Stomach (tissue), 9 donors: Measurements from ENCODE around the gene THY1. TPM values are rescaled to one million over a fixed set of nuclear protein-coding genes. Genes with fewer than 3 reads are reported as not detected.

Experiments
- DNase-seq, 2 donors: peaks; one replicate each; pipeline versions ENCODE4 v3.0.0 to v3.0.0-alpha.2; 2013 to 2019
- H3K27ac ChIP-seq, 5 donors: fragments of 200-600 bp in 4 of 5; sonication (generic) in 4 of 5; one replicate each; pipeline ENCODE4 v1.5.1; 2013 to 2019; ENCODE audit warnings: mild to moderate bottlenecking in 1 of 5, moderate library complexity in 1 of 5
- H3K27me3 ChIP-seq, 3 donors: fragments of 200-600 bp; sonication (generic); one replicate each; pipeline ENCODE4 v1.5.1; 2017 to 2019; ENCODE audit warnings: mixed run types in 1 of 3
- H3K36me3 ChIP-seq, 4 donors: fragments of 200-600 bp; sonication (generic); 1 replicate in 3 of 4; 2 replicates in 1 of 4; pipeline ENCODE4 v1.5.1; 2016 to 2019
- H3K4me1 ChIP-seq, 4 donors: fragments of 200-600 bp; sonication (generic); one replicate each; pipeline ENCODE4 v1.5.1; 2016 to 2019
- H3K4me3 ChIP-seq, 4 donors: fragments of 200-600 bp; sonication (generic) in 3 of 4; one replicate each; pipeline ENCODE4 v1.5.1; 2016 to 2019; ENCODE audit warnings: mild to moderate bottlenecking in 1 of 4
- H3K9me3 ChIP-seq, 4 donors: fragments of 200-600 bp; sonication (generic); one replicate each; pipeline ENCODE4 v1.5.1; 2016 to 2019
- CTCF ChIP-seq, 7 experiments: fragments of 450-650 bp in 4 of 7; fragments of 200-600 bp in 3 of 7; sonication (generic) in 3 of 7; IDR thresholded peaks; one replicate each; pipeline ENCODE4 v1.5.1; 2016 to 2019; ENCODE audit warnings: antibody characterized with exemption in 7 of 7, control low read depth in 2 of 7, mild to moderate bottlenecking in 1 of 7
- EP300 ChIP-seq: sonication (generic); formaldehyde crosslinking; IDR thresholded peaks from one replicate; pipeline ENCODE4 v1.6.1; 2017; ENCODE audit warnings: antibody characterized with exemption
- POLR2A ChIP-seq, 4 donors: fragments of 450-650 bp; IDR thresholded peaks; one replicate each; pipeline ENCODE4 v1.6.1; 2016; ENCODE audit warnings: antibody characterized with exemption in 4 of 4, control low read depth in 2 of 4, mild to moderate bottlenecking in 1 of 4, moderate library complexity in 1 of 4
- POLR2AphosphoS5 ChIP-seq, 3 donors: sonication (generic); formaldehyde crosslinking; IDR thresholded peaks; one replicate each; pipeline ENCODE4 v1.6.1; 2016; ENCODE audit warnings: antibody characterized with exemption in 3 of 3
- WGBS, 5 donors: extraction: QIAGEN DNeasy Blood & Tissue Kit in 3 of 5; methylation state at CpG; one replicate each; pipeline versions ENCODE4 v1.1.5 to v1.1.7; 2013 to 2018; 5-methylcytosine and 5-hydroxymethylcytosine counted together
- intact Hi-C: fragments of 100-400 bp; cut with DNase I; formaldehyde crosslinking; loops from one replicate; pipeline ENCODE4 v1.15.1; 2023; ENCODE audit warnings: low total_unique reads
- polyA plus RNA-seq, 3 donors: library from polyadenylated mRNA; stranded (reverse); fragments of 200-250 nt; gene quantifications; one replicate each; pipeline ENCODE4 v1.2.3, GENCODE V29; 2013
- total RNA-seq, 5 donors: library from RNA; depleted of rRNA; stranded (reverse); fragments of >200 nt; gene quantifications; one replicate each; pipeline versions ENCODE4 v1.1.0 to v1.2.3, GENCODE V29; 2014 to 2016
- donor health status: healthy with polysubstance abuse.
- donor health status: Bipolar disorder and iron deficiency.
- donor health status: healthy.

Gene THY1
- total and polyA plus RNA-seq, 8 donors, result 1.2 to 13.7 (median 7.9) TPM

- Histone ChIP-seq H3K4me3 (no peak overlapping the region), H3K27ac (no peak overlapping the region), H3K9me3 (no peaks in the 10 kb centered on the region), H3K36me3 (peaks cover 0 to 2% (median 0%) of the 10 kb centered on the region in 4 donors), H3K27me3 (peaks cover 0 to 17% (median 6%) of the 10 kb centered on the region in 3 donors), H3K4me1 (peaks cover 0 to 8% (median 0%) of the 10 kb centered on the region in 4 donors)
- DNase-seq, result no peak
- intact Hi-C loops, result no loop called here
- no peak for TF ChIP-seq EP300
- no peak for TF ChIP-seq POLR2AphosphoS5 (IDR thresholded peaks at IDR 0.05)
- TF ChIP-seq CTCF (IDR thresholded peaks at IDR 0.05), result no peak
Observed at GRCh38 chr11:119414734-119415133, 8.2 kb downstream of the THY1 start.

- peaks cover 0 to 8% (median 0%) of the 10 kb centered on the region in 4 donors for H3K4me1 ChIP-seq
- TF ChIP-seq CTCF (IDR thresholded peaks at IDR 0.05), result no peak
- no peak for TF ChIP-seq EP300
- no peak for TF ChIP-seq POLR2AphosphoS5 (IDR thresholded peaks at IDR 0.05)
- TF ChIP-seq POLR2A (IDR thresholded peaks at IDR 0.05), result no peak
- H3K4me3 ChIP-seq, result no peak overlapping the region
Observed at GRCh38 chr11:119414321-119414720, 8.7 kb downstream of the THY1 start.

GRCh38 chr11:119412072-119412471 is 10.9 kb downstream of the THY1 start:
- intact Hi-C loops, result no loop called here
- TF ChIP-seq POLR2A (IDR thresholded peaks at IDR 0.05) (no peak), CTCF (IDR thresholded peaks at IDR 0.05) (no peak), POLR2AphosphoS5 (IDR thresholded peaks at IDR 0.05) (no peak), EP300 (no peak)
- Histone ChIP-seq H3K36me3 (no peaks in the 10 kb centered on the region), H3K27me3 (no peaks in the 10 kb centered on the region), H3K27ac (no peak overlapping the region), H3K4me3 (no peak overlapping the region), H3K9me3 (no peaks in the 10 kb centered on the region), H3K4me1 (no peaks in the 10 kb centered on the region)
- WGBS, 5 donors, result 85 to 94% (median 92%) methylated on average over 2 of the region's 2 CpGs
- DNase-seq, result no peak

More at GRCh38 chr11:119414321-119414720, 8.7 kb downstream of the THY1 start:
- intact Hi-C loops, result no loop called here
- no peaks in the 10 kb centered on the region for H3K9me3 ChIP-seq
- peaks cover 0 to 13% (median 2%) of the 10 kb centered on the region in 3 donors for H3K27me3 ChIP-seq
- DNase-seq, result no peak
- WGBS, 5 donors, result 83 to 95% (median 90%) methylated on average over 2 of the region's 2 CpGs
- H3K27ac ChIP-seq, result no peak overlapping the region
- no peaks in the 10 kb centered on the region for H3K36me3 ChIP-seq

- no peak for TF ChIP-seq EP300
- TF ChIP-seq POLR2AphosphoS5 (IDR thresholded peaks at IDR 0.05), result no peak
- no peak for TF ChIP-seq POLR2A (IDR thresholded peaks at IDR 0.05)
- no peak for TF ChIP-seq CTCF (IDR thresholded peaks at IDR 0.05)
- H3K27me3 ChIP-seq, result no peaks in the 10 kb centered on the region
- no peak overlapping the region for H3K27ac ChIP-seq
- intact Hi-C loops, result no loop called here
- H3K9me3 ChIP-seq, result no peaks in the 10 kb centered on the region
- H3K4me3 ChIP-seq, result no peak overlapping the region
- no peaks in the 10 kb centered on the region for H3K4me1 ChIP-seq
- H3K36me3 ChIP-seq, result no peaks in the 10 kb centered on the region
- DNase-seq, result no peak
- WGBS, 5 donors, result 75 to 90% (median 84%) methylated on average over 1 of the region's 1 CpG
Observed at GRCh38 chr11:119410501-119410900, 12.5 kb downstream of the THY1 start.
